Hepatocyte (in vitro differentiated cells): Measurements from ENCODE around the gene LRRTM1. TPM values are rescaled to one million over a fixed set of nuclear protein-coding genes. Genes with fewer than 3 reads are reported as not detected.

Experiments
- DNase-seq: peaks from one replicate; pipeline ENCODE4 v3.0.0-alpha.2; 2016; ENCODE audit warnings: low spot score
- H2AFZ ChIP-seq: fragments of 200-600 bp; sonication (generic); 2 replicates; pipeline ENCODE4 v1.6.0; 2016; ENCODE audit warnings: antibody characterized with exemption, mild to moderate bottlenecking
- H3K27ac ChIP-seq: fragments of 200-600 bp; sonication (generic); 2 replicates; pipeline ENCODE4 v1.5.1; 2016; ENCODE audit warnings: mild to moderate bottlenecking
- H3K27me3 ChIP-seq: fragments of 200-600 bp; sonication (generic); 2 replicates; pipeline ENCODE4 v1.6.1; 2016
- H3K36me3 ChIP-seq: fragments of 200-600 bp; sonication (generic); replicated peaks from 2 replicates; pipeline ENCODE4 v1.5.1; 2016; ENCODE audit warnings: low read depth; ENCODE audit not compliant: insufficient read depth
- H3K4me1 ChIP-seq: fragments of 200-600 bp; sonication (generic); 2 replicates; pipeline ENCODE4 v1.5.1; 2016; ENCODE audit warnings: mild to moderate bottlenecking, moderate library complexity; ENCODE audit not compliant: insufficient read depth
- H3K4me2 ChIP-seq: fragments of 200-600 bp; sonication (generic); 2 replicates; pipeline ENCODE4 v1.6.0; 2016
- H3K4me3 ChIP-seq: fragments of 200-600 bp; sonication (generic); 2 replicates; pipeline ENCODE4 v1.5.1; 2016; ENCODE audit warnings: mild to moderate bottlenecking
- H3K79me2 ChIP-seq: fragments of 200-600 bp; sonication (generic); 2 replicates; pipeline ENCODE4 v1.6.0; 2017; ENCODE audit warnings: mild to moderate bottlenecking
- H3K9me2 ChIP-seq: fragments of 200-600 bp; sonication (generic); replicated peaks from 2 replicates; pipeline ENCODE4 v1.6.0; 2017; ENCODE audit warnings: mild to moderate bottlenecking; ENCODE audit not compliant: insufficient read depth
- H3K9me3 ChIP-seq: fragments of 200-600 bp; sonication (generic); 2 replicates; pipeline ENCODE4 v1.5.1; 2016; ENCODE audit warnings: low read depth, mild to moderate bottlenecking
- H4K20me1 ChIP-seq: fragments of 200-600 bp; sonication (generic); 2 replicates; pipeline ENCODE4 v1.6.0; 2016; ENCODE audit warnings: mild to moderate bottlenecking; ENCODE audit not compliant: insufficient read depth, poor library complexity, severe bottlenecking
- EZH2 ChIP-seq: fragments of 200-600 bp; sonication (generic); IDR thresholded peaks from 2 replicates; pipeline ENCODE4 v1.6.1; 2016; ENCODE audit warnings: antibody characterized with exemption, mild to moderate bottlenecking, borderline replicate concordance
- EZH2phosphoT487 ChIP-seq: fragments of 200-600 bp; sonication (generic); IDR thresholded peaks from one replicate; pipeline ENCODE4 v1.6.1; 2018; ENCODE audit warnings: antibody characterized with exemption, mild to moderate bottlenecking, low read depth, moderate library complexity; ENCODE audit not compliant: unreplicated experiment, severe bottlenecking
- WGBS: methylation state at CpG from one replicate; pipeline ENCODE4 v1.1.6; 2016; ENCODE audit warnings: low lambda C conversion rate; ENCODE audit errors: missing lambda C conversion rate; 5-methylcytosine and 5-hydroxymethylcytosine counted together
- polyA plus RNA-seq: library from polyadenylated mRNA; unstranded; fragments of >200 nt; fragmentation: Nextera tagmentation; extraction: Ambion mirVana; gene quantifications from 2 replicates; pipeline ENCODE4 v1.2.1, GENCODE V29; 2016
- total RNA-seq: library from RNA; depleted of rRNA; stranded (reverse); fragments of >200 nt; gene quantifications from 2 replicates; pipeline ENCODE4 v1.2.3, GENCODE V29; 2014
- TF ChIP-seq, protein P1 (sequence below): fragments of 200-600 bp; sonication (generic); IDR thresholded peaks from 2 replicates; pipeline ENCODE4 v1.5.1; 2016; ENCODE audit warnings: antibody characterized with exemption, mild to moderate bottlenecking; ENCODE audit not compliant: poor library complexity

LRRTM1 gene
- total and polyA plus RNA-seq, 2 experiments from 2014 or later, result 1.3 to 2.7 TPM

DNA sequence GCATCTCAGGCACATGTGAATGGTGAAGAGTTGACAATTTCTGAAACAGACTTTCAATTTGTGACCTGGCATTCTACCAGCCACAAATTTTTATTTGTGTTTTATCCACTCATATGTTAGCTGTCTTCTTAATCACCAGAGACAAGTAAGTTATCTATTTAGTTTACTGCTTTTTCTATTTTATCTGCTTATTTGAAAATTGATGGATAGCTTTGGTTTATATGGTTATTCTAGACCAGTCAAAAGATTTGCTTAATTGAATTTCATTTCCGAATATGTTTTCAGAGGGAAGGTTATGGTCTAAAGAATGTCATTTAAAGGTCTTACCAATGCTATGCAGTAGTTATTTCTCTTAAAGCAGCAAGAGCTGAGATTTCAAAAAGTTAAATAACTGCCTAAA is 43.5 kb upstream of the LRRTM1 start:
- WGBS, result 81% methylated on average over 1 of the region's 1 CpG
- no peak overlapping the region for H3K4me2 ChIP-seq
- no peaks in the 10 kb centered on the region for H3K27me3 ChIP-seq

DNA sequence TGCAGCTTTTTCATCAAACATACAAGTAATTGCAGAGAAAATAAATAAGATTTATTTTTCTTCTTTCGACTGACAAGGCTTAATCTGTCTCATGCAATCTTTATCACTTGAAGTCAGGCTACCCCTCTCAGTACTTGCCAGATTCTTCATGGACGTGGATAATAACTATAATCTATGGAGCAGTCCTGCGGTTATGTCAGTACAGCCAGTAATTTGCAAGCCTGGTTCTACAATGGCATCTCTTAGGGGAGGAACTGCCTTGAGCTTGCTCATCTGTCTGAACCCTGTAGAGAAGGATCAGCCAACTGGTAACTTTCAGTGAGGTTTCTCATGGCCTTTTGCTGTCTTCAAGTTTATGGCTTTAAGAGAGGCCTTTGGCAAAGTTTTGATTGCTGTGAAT is 35.5 kb upstream of the LRRTM1 start:
- no peak overlapping the region for H3K27ac ChIP-seq
- no peak for TF ChIP-seq EZH2
- no peak for TF ChIP-seq EZH2phosphoT487
- TF ChIP-seq, protein P1, sequence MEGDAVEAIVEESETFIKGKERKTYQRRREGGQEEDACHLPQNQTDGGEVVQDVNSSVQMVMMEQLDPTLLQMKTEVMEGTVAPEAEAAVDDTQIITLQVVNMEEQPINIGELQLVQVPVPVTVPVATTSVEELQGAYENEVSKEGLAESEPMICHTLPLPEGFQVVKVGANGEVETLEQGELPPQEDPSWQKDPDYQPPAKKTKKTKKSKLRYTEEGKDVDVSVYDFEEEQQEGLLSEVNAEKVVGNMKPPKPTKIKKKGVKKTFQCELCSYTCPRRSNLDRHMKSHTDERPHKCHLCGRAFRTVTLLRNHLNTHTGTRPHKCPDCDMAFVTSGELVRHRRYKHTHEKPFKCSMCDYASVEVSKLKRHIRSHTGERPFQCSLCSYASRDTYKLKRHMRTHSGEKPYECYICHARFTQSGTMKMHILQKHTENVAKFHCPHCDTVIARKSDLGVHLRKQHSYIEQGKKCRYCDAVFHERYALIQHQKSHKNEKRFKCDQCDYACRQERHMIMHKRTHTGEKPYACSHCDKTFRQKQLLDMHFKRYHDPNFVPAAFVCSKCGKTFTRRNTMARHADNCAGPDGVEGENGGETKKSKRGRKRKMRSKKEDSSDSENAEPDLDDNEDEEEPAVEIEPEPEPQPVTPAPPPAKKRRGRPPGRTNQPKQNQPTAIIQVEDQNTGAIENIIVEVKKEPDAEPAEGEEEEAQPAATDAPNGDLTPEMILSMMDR, result no peak
- H3K79me2 ChIP-seq, result no peaks in the 10 kb centered on the region
- no peaks in the 10 kb centered on the region for H4K20me1 ChIP-seq
- H3K4me1 ChIP-seq, result no peaks in the 10 kb centered on the region
- no peaks in the 10 kb centered on the region for H3K9me2 ChIP-seq
- H2AFZ ChIP-seq, result no peak overlapping the region
- no peaks in the 10 kb centered on the region for H3K36me3 ChIP-seq
- H3K27me3 ChIP-seq, result no peaks in the 10 kb centered on the region
- H3K4me2 ChIP-seq, result no peak overlapping the region
- no peak for DNase-seq
- 79% methylated on average over 3 of the region's 3 CpGs for WGBS
- H3K4me3 ChIP-seq, result no peak overlapping the region
- no peaks in the 10 kb centered on the region for H3K9me3 ChIP-seq

More for the DNA sequence above, 43.5 kb upstream of the LRRTM1 start:
- no peaks in the 10 kb centered on the region for H3K79me2 ChIP-seq
- no peak overlapping the region for H2AFZ ChIP-seq
- H3K36me3 ChIP-seq, result no peaks in the 10 kb centered on the region
- H3K9me2 ChIP-seq, result no peaks in the 10 kb centered on the region
- no peaks in the 10 kb centered on the region for H4K20me1 ChIP-seq
- TF ChIP-seq EZH2phosphoT487 (no peak), EZH2 (no peak)
- TF ChIP-seq, protein P1, result no peak
- no peak overlapping the region for H3K27ac ChIP-seq
- H3K4me3 ChIP-seq, result no peak overlapping the region
- no peaks in the 10 kb centered on the region for H3K9me3 ChIP-seq
- no peaks in the 10 kb centered on the region for H3K4me1 ChIP-seq
- no peak for DNase-seq

DNA sequence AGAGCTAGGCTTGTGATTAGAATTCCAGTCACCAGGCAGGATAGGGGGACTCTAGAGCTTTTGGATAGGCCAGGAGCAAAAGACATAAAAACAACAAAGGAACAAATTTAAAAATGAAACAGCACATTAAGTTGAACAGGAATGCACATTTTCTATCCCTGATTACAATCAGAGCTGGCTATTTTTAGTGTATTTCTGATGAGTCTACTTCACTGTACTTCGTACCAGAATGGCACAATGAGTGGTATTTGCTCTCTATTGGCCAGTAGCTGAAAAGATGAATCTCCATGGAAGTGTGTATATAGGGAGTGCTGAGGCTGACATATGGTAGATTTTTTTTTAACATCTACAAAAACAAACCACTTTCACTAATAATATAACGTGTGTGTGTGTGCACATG is 34.2 kb upstream of the LRRTM1 start:
- DNase-seq, result no peak
- H3K4me3 ChIP-seq, result no peak overlapping the region
- no peaks in the 10 kb centered on the region for H4K20me1 ChIP-seq
- no peaks in the 10 kb centered on the region for H3K4me1 ChIP-seq
- H3K27ac ChIP-seq, result no peak overlapping the region
- no peaks in the 10 kb centered on the region for H3K79me2 ChIP-seq
- H2AFZ ChIP-seq, result no peak overlapping the region
- WGBS, result 93% methylated on average over 2 of the region's 2 CpGs
- H3K4me2 ChIP-seq, result no peak overlapping the region
- no peak for TF ChIP-seq EZH2
- no peaks in the 10 kb centered on the region for H3K9me2 ChIP-seq
- no peaks in the 10 kb centered on the region for H3K9me3 ChIP-seq
- H3K27me3 ChIP-seq, result no peaks in the 10 kb centered on the region
- no peaks in the 10 kb centered on the region for H3K36me3 ChIP-seq

DNA sequence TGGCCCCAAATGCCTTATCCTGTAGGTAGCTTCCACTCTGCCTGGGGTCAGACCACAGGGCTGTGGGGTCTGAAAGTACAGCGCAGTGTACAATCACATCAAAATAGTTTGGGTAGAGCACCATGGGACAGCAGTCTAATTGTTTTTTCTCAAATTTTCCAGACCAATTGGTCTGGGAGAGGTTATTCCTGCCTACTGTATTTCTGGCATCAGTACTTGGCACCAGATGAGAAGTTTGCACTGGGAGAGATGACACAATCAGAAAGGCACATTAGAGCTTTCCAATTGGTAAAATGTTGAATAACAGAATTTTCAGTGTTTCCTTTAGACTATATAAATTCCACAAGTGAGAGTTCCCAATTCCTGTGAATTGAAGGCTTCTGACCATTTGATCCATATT is 30.9 kb upstream of the LRRTM1 start:
- no peaks in the 10 kb centered on the region for H3K79me2 ChIP-seq
- H3K9me2 ChIP-seq, result no peaks in the 10 kb centered on the region
- no peak overlapping the region for H3K27ac ChIP-seq
- H2AFZ ChIP-seq, result no peak overlapping the region
- no peaks in the 10 kb centered on the region for H3K9me3 ChIP-seq
- no peak for DNase-seq
- no peak overlapping the region for H3K4me3 ChIP-seq
- no peaks in the 10 kb centered on the region for H3K27me3 ChIP-seq
- no peaks in the 10 kb centered on the region for H3K36me3 ChIP-seq
- H4K20me1 ChIP-seq, result no peaks in the 10 kb centered on the region
- WGBS, result 100% methylated on average over 1 of the region's 1 CpG
- TF ChIP-seq EZH2 (no peak), EZH2phosphoT487 (no peak)
- TF ChIP-seq, protein P1, result no peak
- no peaks in the 10 kb centered on the region for H3K4me1 ChIP-seq
- no peak overlapping the region for H3K4me2 ChIP-seq
